GM12878 (cell line): Measurements from ENCODE around the gene RSRC1. TPM values are rescaled to one million over a fixed set of nuclear protein-coding genes. Genes with fewer than 3 reads are reported as not detected.

Experiments
- ATAC-seq: fragments of 200-7000 bp; cut with Tn5 transposase; 3 replicates; pipeline ENCODE4 v1.9.1; 2020; ENCODE audit warnings: mild to moderate bottlenecking, moderate library complexity
- BruUV-seq: library from RNA; stranded (reverse); fragments of 400-500 nt; replicated peaks from 2 replicates; lab custom pipeline; 2021; lab: Mats Ljungman, UMichigan
- CTCF ChIA-PET: fragments of 300-600 bp; sonication (Branson Sonifier 250); formaldehyde crosslinking; extraction: SDS; loops from one replicate; lab custom pipeline; 2021; ENCODE audit warnings: inconsistent platforms; lab: Yijun Ruan, JAX
- POLR2A ChIA-PET: fragments of 350-600 bp; formaldehyde crosslinking; extraction: SDS; loops from one replicate; lab custom pipeline; 2021; ENCODE audit warnings: inconsistent platforms; lab: Charles Lee
- RAD21 ChIA-PET: fragments of 300-600 bp; sonication (Branson Sonifier 250); formaldehyde crosslinking; loops from one replicate; lab custom pipeline; 2023; ENCODE audit warnings: antibody characterized with exemption; ENCODE audit not compliant: unreplicated experiment; lab: Charles Lee
- SMC1A ChIA-PET: fragments of 300-600 bp; sonication (Branson Sonifier 250); formaldehyde crosslinking; loops from one replicate; lab custom pipeline; 2023; ENCODE audit not compliant: unreplicated experiment, uncharacterized antibody; lab: Charles Lee
- DNase-seq: peaks from one replicate; pipeline ENCODE4 v3.0.0-alpha.2; 2011; ENCODE audit warnings: low read depth, low spot score
- FAIRE-seq: peaks from 3 replicates; lab custom pipeline; 2011; peaks lifted over from hg19 to GRCh38; lab: Jason Lieb, UNC
- H2AFZ ChIP-seq: 2 replicates; pipeline ENCODE4 v1.6.0; 2011; ENCODE audit warnings: low read depth, low read length, control low read depth; ENCODE audit not compliant: control insufficient read depth
- H3K27ac ChIP-seq: 2 replicates; pipeline ENCODE4 v1.5.1; 2011; ENCODE audit warnings: control low read depth; ENCODE audit not compliant: control insufficient read depth, insufficient read depth
- H3K27me3 ChIP-seq, 2 experiments: replicated peaks in 1 of 2; 2 replicates each; pipeline versions ENCODE4 v1.6.0 to v1.6.1; 2011; ENCODE audit warnings: low read length in 1 of 2; ENCODE audit not compliant: control insufficient read depth in 2 of 2, insufficient read depth in 2 of 2
- H3K36me3 ChIP-seq, 2 experiments: 2 replicates each; pipeline ENCODE4 v1.5.1; 2011; ENCODE audit warnings: low read length in 1 of 2; ENCODE audit not compliant: control insufficient read depth in 2 of 2, insufficient read depth in 2 of 2
- H3K4me1 ChIP-seq: 2 replicates; pipeline ENCODE4 v1.6.1; 2011; ENCODE audit warnings: mild to moderate bottlenecking, low read length, moderate library complexity, mixed read lengths; ENCODE audit not compliant: control insufficient read depth, insufficient read depth
- H3K4me2 ChIP-seq: 2 replicates; pipeline ENCODE4 v1.6.0; 2011; ENCODE audit warnings: control low read depth; ENCODE audit not compliant: control insufficient read depth, insufficient read depth
- H3K4me3 ChIP-seq: fragments of 200-600 bp; sonication (generic); 2 replicates; pipeline ENCODE4 v1.5.1; 2016
- H3K79me2 ChIP-seq: 2 replicates; pipeline ENCODE4 v1.6.0; 2011; ENCODE audit warnings: low read length; ENCODE audit not compliant: control insufficient read depth, insufficient read depth
- H3K9ac ChIP-seq: 2 replicates; pipeline ENCODE4 v1.8.0; 2011; ENCODE audit warnings: low read length, control low read depth, mixed read lengths; ENCODE audit not compliant: control insufficient read depth, insufficient read depth
- H3K9me3 ChIP-seq: replicated peaks from 3 replicates; pipeline ENCODE4 v1.5.1; 2011; ENCODE audit warnings: mild to moderate bottlenecking, low read length; ENCODE audit not compliant: control insufficient read depth, insufficient read depth
- H4K20me1 ChIP-seq: 2 replicates; pipeline ENCODE4 v1.6.0; 2011; ENCODE audit not compliant: control insufficient read depth, insufficient read depth
- ATF2 ChIP-seq: IDR thresholded peaks from 2 replicates; pipeline ENCODE4 v1.6.1; 2012; ENCODE audit warnings: low read length, inconsistent platforms
- BCLAF1 ChIP-seq: fragments of 450-650 bp; IDR thresholded peaks from 2 replicates; pipeline ENCODE4 v1.6.1; 2017; ENCODE audit warnings: antibody characterized with exemption, mild to moderate bottlenecking, moderate library complexity
- E2F4 ChIP-seq: IDR thresholded peaks from 2 replicates; pipeline ENCODE4 v1.6.1; 2012; ENCODE audit warnings: low read depth, low read length, improper control_type of control experiment
- GATAD2B ChIP-seq: fragments of 450-650 bp; conservative IDR thresholded peaks from 2 replicates; pipeline ENCODE4 v1.6.1; 2017; ENCODE audit warnings: low read depth, mild to moderate bottlenecking, moderate library complexity
- HDGF ChIP-seq: fragments of 450-650 bp; IDR thresholded peaks from 2 replicates; pipeline ENCODE4 v1.6.1; 2016; ENCODE audit warnings: antibody characterized with exemption
- NFIC ChIP-seq: IDR thresholded peaks from 2 replicates; pipeline ENCODE4 v1.6.1; 2012; ENCODE audit warnings: low read depth, mild to moderate bottlenecking, inconsistent platforms, low read length, moderate library complexity
- NR2C2 ChIP-seq: IDR thresholded peaks from 2 replicates; pipeline ENCODE4 v1.6.1; 2011; ENCODE audit warnings: borderline replicate concordance, low read depth; ENCODE audit not compliant: control insufficient read depth, insufficient read length
- SREBF2 ChIP-seq: IDR thresholded peaks from 2 replicates; pipeline ENCODE4 v1.6.1; 2012; ENCODE audit warnings: mild to moderate bottlenecking, low read length
- STAT3 ChIP-seq: IDR thresholded peaks from 2 replicates; pipeline ENCODE4 v1.6.1; 2011; ENCODE audit warnings: low read depth, low read length, improper control_type of control experiment
- TCF7 ChIP-seq: IDR thresholded peaks from 2 replicates; pipeline ENCODE4 v1.6.1; 2014; ENCODE audit warnings: antibody characterized with exemption, borderline replicate concordance
- WGBS: methylation state at CpG from one replicate; pipeline ENCODE4 v1.1.6; 2016; ENCODE audit warnings: low lambda C conversion rate; ENCODE audit not compliant: insufficient replicate concordance, insufficient coverage; ENCODE audit errors: missing lambda C conversion rate; 5-methylcytosine and 5-hydroxymethylcytosine counted together
- in situ Hi-C: fragments of 300-500 bp; cut with MboI; formaldehyde crosslinking; loops from 9 replicates; pipeline ENCODE4 v1.14.3; 2018; ENCODE audit warnings: mixed read lengths
- intact Hi-C: fragments of 100-400 bp; cut with micrococcal nuclease; formaldehyde crosslinking; loops from one replicate; pipeline ENCODE4 v1.14.2; 2022; ENCODE audit not compliant: unreplicated experiment
- polyA plus RNA-seq, 11 experiments: library from polyadenylated mRNA; depleted of rRNA in 4 of 11; unstranded in 6 of 11; stranded (reverse) in 5 of 11; fragments of >200 nt; fragmentation: Nextera tagmentation in 4 of 11; fragmentation: Illumina TruSeq in 1 of 11; extraction: Ambion mirVana in 4 of 11; extraction: Trizol in 1 of 11; gene quantifications; 1 replicate in 1 of 11; 2 replicates in 10 of 11; pipeline versions ENCODE4 v1.2.1 to v1.2.3, GENCODE V29; 2011 to 2016; ENCODE audit warnings: inconsistent platforms in 2 of 11, missing spikeins in 2 of 11, low read depth in 1 of 11
- total RNA-seq, 4 experiments: library from RNA; depleted of rRNA in 3 of 4; stranded (reverse); fragments of >200 nt in 3 of 4; fragmentation: Illumina TruSeq in 1 of 4; extraction: Trizol in 1 of 4; gene quantifications; 2 replicates each; pipeline versions ENCODE4 v1.2.1 to v1.2.3, GENCODE V29; 2013 to 2021

The RSRC1 gene
- total and polyA plus RNA-seq, 10 of the 15 experiments (the other 5 are each of a cell fraction or from before 2014, with no cell fraction given), result 16.4 to 85.9 (median 42.0) TPM

GRCh38 chr3:158278187-158278586 lies 168.3 kb downstream of the RSRC1 start:
- H3K9me3 ChIP-seq, result no peaks in the 10 kb centered on the region; the same call in 1 of the 3 replicates
- no peak overlapping the region for H3K4me2 ChIP-seq
- H3K4me3 ChIP-seq, result no peak overlapping the region
- ChIA-PET POLR2A (no interaction called here), SMC1A (no interaction called here), RAD21 (no interaction called here), CTCF (no interaction called here)
- no peak for DNase-seq
- intact Hi-C loops, result no loop called here
- H2AFZ ChIP-seq, result no peak overlapping the region
- H3K27ac ChIP-seq, result no peak overlapping the region
- in situ Hi-C loops, result no loop called here
- no peaks in the 10 kb centered on the region; a peak in 1 of 4 replicates for H3K36me3 ChIP-seq
- H3K4me1 ChIP-seq, result no peaks in the 10 kb centered on the region
- no peaks in the 10 kb centered on the region for H3K27me3 ChIP-seq
- no TSS peak for BruUV-seq
- no peak overlapping the region for H3K9ac ChIP-seq
- H4K20me1 ChIP-seq, result no peaks in the 10 kb centered on the region
- FAIRE-seq, result no peak
- no peaks in the 10 kb centered on the region for H3K79me2 ChIP-seq
- ATAC-seq, result no peak
- WGBS, result 94% methylated on average over 3 of the region's 3 CpGs
- TF ChIP-seq GATAD2B, result no peak
- TF ChIP-seq E2F4, result no peak
- no peak for TF ChIP-seq SREBF2
- TF ChIP-seq STAT3, result no peak
- TF ChIP-seq TCF7, result no peak
- TF ChIP-seq NR2C2, result no peak
- no peak for TF ChIP-seq BCLAF1
- TF ChIP-seq HDGF, result no peak
- TF ChIP-seq ATF2, result no peak
- no peak for TF ChIP-seq NFIC
